WTC11 (cell line): Measurements from ENCODE around the gene MARVELD3.

Experiments used
- ATF2 ChIP-seq: sonication (generic); formaldehyde crosslinking; IDR thresholded peaks from 2 replicates; pipeline ENCODE4 v1.8.1; 2022; ENCODE audit warnings: low read depth, missing genetic modification reagents, borderline replicate concordance
- CTCF ChIP-seq: fragments of 200-600 bp; IDR thresholded peaks from 2 replicates; pipeline ENCODE4 v1.8.0; 2022; ENCODE audit warnings: antibody characterized with exemption
- SP1 ChIP-seq: sonication (generic); formaldehyde crosslinking; conservative IDR thresholded peaks from 2 replicates; pipeline ENCODE4 v1.8.1; 2022; ENCODE audit warnings: missing genetic modification reagents
- ZNF232 ChIP-seq: sonication (generic); formaldehyde crosslinking; IDR thresholded peaks from 2 replicates; pipeline ENCODE4 v1.8.0; 2022; ENCODE audit warnings: mild to moderate bottlenecking, missing genetic modification reagents
- ZNF263 ChIP-seq: sonication (generic); formaldehyde crosslinking; IDR thresholded peaks from 2 replicates; pipeline ENCODE4 v1.8.1; 2022; ENCODE audit warnings: low read depth, mild to moderate bottlenecking, moderate library complexity, missing genetic modification reagents
- ZNF423 ChIP-seq: fragments of 250-450 bp; sonication (Bioruptor Pico); IDR thresholded peaks from 2 replicates; pipeline ENCODE4 v2.1.2; 2022; ENCODE audit warnings: mild to moderate bottlenecking, moderate library complexity

- no peak for TF ChIP-seq CTCF
- no peak for TF ChIP-seq ZNF263 (CRISPR knock-in tag)
- TF ChIP-seq ZNF423 (CRISPR knock-in tag), result no peak
- no peak for TF ChIP-seq ATF2 (CRISPR knock-in tag)
- TF ChIP-seq SP1 (CRISPR knock-in tag), result no peak
- TF ChIP-seq ZNF232, result no peak
These were observed 46.1 kb downstream of the MARVELD3 start for GRCh38 chr16:71672125-71672524.
